ENCODE data around the gene PPM1N.

Gene PPM1N

DNA sequence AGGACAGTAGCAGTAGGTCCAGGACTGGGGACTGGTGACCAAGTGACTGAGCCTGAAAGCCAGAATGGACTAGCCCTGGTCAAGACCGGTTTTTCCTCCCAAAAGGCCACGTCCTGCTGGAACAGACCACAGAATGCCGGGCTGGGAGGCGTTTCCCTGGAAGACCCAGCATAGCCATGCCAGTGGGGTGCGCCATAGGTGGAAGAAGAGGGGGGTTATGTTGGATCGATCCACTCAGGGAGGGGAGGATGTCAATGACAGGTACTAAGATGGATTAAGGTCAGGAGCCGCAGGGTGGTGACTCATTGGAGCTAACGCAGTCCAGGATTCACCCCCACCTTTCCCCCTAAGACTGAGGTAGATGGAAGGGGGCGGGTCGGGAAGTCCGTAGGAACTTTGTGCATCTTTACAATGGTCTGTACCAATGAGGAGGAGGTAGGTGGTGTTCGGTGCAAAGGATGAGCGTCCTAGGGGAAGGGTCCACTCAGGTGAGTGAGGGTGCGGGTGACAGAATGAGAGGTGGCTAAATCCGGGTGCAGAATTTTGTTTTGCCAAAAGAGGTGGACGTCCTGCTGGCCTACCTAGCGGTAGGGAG lies 30.0 kb downstream of the PPM1N start:
- no peak for DNase-seq (ENCODE audit: low spot score)

- DNase-seq (ENCODE audit: low spot score) = no peak
Observed at GRCh38 chr19:45528744-45529419, 30.6 kb downstream of the PPM1N start.

GRCh38 chr19:45529420-45529785 lies 31.2 kb downstream of the PPM1N start:
- no peak for DNase-seq (ENCODE audit: low spot score)

- DNase-seq (ENCODE audit: low spot score) = no peak
Observed at GRCh38 chr19:45531349-45531748, 33.1 kb downstream of the PPM1N start.

DNA sequence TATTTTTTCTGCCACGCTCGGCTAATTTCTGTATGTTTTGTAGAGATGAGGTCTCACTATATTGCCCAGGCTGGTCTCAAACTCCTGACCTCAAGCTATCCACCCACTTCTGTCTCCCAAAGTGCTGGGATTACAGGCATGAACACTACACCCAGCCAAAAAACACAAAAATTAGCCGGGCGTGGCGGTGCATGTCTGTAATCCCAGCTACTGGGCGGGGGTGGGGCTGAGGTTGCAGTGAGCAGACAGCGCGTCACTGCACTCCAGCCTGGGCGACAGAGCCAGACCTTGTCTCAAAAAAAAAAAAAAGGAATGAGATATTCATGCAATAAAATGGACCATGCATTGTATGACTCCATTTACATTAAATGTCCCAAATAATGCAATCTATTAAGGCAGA lies 41.2 kb downstream of the PPM1N start:
- DNase-seq (ENCODE audit: low spot score) = no peak

DNA sequence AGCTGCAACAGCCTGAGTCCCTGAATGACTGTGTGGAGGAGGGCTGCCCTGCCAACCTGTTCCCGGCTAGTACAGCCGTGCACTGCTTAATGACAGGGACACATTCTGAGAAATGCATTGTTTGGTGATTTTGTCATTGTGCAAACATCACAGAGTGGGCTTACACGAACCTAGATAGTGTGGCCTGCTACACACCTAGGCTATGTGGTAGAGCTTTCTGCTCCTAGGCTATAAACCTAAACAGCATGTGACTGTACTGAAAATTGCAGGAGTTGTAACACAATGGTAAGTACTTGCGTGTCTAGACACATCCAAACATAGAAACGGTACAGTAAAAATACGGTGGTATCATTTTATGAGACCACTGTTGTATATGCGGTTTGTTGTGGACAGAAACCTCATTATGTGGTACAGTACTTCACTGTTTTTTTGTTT lies 44.0 kb downstream of the PPM1N start:
- DNase-seq (ENCODE audit: low spot score) = no peak

GRCh38 chr19:45547211-45547770 lies 49.0 kb downstream of the PPM1N start:
- DNase-seq (ENCODE audit: low spot score) = no peak

GRCh38 chr19:45547965-45548609 lies 49.8 kb downstream of the PPM1N start:
- DNase-seq (ENCODE audit: low spot score) = no peak
